ENCODE results near the gene ZSCAN20.

ZSCAN20 gene

GRCh38 chr1:33472269-33472980 is at the start of gene ZSCAN20:
TSS of gene ZSCAN20 (plus strand) at chr1:33472645. CDS start at chr1:33479289, 6,644 bp downstream.
- Histone ChIP-seq H3K4me1 (ENCODE audit: control insufficient read depth, insufficient read depth, low read length, unreplicated experiment) (peaks cover 25% of the 10 kb centered on the region), H3K27ac (ENCODE audit: low read depth, low read length) (peak within 1 kb of the TSS; percentile 16; the same call in 1 of the 2 replicates), H2AFZ (ENCODE audit: low read length, unreplicated experiment) (peak within 1 kb of the TSS; percentile 94)

DNA sequence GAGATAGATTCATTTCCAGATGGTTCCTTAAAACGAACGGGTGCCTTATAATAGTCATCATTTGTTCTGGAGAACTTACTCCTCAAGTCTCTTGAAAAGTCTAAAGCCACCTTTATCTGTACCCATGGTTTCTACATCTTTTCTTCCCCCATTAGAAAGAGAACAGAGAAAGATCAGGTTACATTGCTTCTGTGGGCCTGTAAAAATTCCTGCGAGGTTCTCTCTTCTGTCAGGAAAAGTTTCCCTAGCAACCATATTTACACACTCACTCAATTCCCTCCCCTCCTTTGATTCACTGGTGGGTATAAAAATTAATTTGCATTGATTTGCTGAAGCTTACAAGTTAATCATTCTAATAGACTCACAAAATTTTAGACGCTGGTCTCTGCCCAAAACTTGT is 48.2 kb upstream of the ZSCAN20 start:
- Histone ChIP-seq H3K36me3 (ENCODE audit: insufficient read depth, low read length) (peaks cover 19% of the 10 kb centered on the region; the same call in 1 of the 2 replicates), H3K27me3 (ENCODE audit: insufficient read depth, low read length) (no peaks in the 10 kb centered on the region), H3K79me2 (ENCODE audit: control insufficient read depth, insufficient read depth, low read length, unreplicated experiment) (peaks cover 77% of the 10 kb centered on the region), H3K4me3 (ENCODE audit: low read depth, low read length) (0 out of 2 replicates have a peak overlapping the region, but pooled peaks have one; percentile 23), H3K4me1 (ENCODE audit: control insufficient read depth, insufficient read depth, low read length, unreplicated experiment) (peaks cover 56% of the 10 kb centered on the region), H2AFZ (ENCODE audit: low read length, unreplicated experiment) (no peak overlapping the region), H3K27ac (ENCODE audit: low read depth, low read length) (peak overlapping the region; percentile 72)

More at GRCh38 chr1:33472269-33472980, at the start of gene ZSCAN20:
- H3K36me3 ChIP-seq (ENCODE audit: insufficient read depth, low read length): no peaks in the 10 kb centered on the region
- H3K79me2 ChIP-seq (ENCODE audit: control insufficient read depth, insufficient read depth, low read length, unreplicated experiment): peaks cover 5% of the 10 kb centered on the region
- H3K4me3 ChIP-seq (ENCODE audit: low read depth, low read length): peak within 1 kb of the TSS; percentile 87
- H3K27me3 ChIP-seq (ENCODE audit: insufficient read depth, low read length): no peaks in the 10 kb centered on the region

DNA sequence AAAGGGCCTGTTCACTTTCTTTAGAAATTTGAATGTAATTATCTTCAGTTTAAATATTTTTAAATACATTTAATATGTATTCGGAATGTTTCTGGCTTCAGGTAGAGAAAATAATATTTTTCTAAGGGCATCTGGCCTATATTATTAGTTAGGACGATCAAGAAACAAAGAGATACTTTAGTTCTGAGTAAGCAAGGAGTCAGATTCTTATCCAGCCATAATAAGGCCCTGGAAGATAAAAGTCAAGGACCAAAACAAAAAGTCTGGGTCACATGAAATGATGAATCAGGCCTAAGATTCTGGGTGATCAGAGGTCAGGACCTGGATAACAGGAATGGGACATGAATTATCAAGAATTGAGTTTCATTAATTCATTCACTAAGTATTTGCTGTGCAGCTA is 47.8 kb upstream of the ZSCAN20 start:
- H3K79me2 ChIP-seq (ENCODE audit: control insufficient read depth, insufficient read depth, low read length, unreplicated experiment): peaks cover 79% of the 10 kb centered on the region
- H3K27ac ChIP-seq (ENCODE audit: low read depth, low read length): peak overlapping the region; percentile 72
- no peaks in the 10 kb centered on the region for H3K27me3 ChIP-seq (ENCODE audit: insufficient read depth, low read length)
- H3K4me3 ChIP-seq (ENCODE audit: low read depth, low read length): 0 out of 2 replicates have a peak overlapping the region, but pooled peaks have one; percentile 23
- no peak overlapping the region for H2AFZ ChIP-seq (ENCODE audit: low read length, unreplicated experiment)
- peaks cover 19% of the 10 kb centered on the region; the same call in 1 of the 2 replicates for H3K36me3 ChIP-seq (ENCODE audit: insufficient read depth, low read length)
- H3K4me1 ChIP-seq (ENCODE audit: control insufficient read depth, insufficient read depth, low read length, unreplicated experiment): peaks cover 60% of the 10 kb centered on the region

- H3K79me2 ChIP-seq (ENCODE audit: control insufficient read depth, insufficient read depth, low read length, unreplicated experiment): peaks cover 78% of the 10 kb centered on the region
- no peaks in the 10 kb centered on the region for H3K27me3 ChIP-seq (ENCODE audit: insufficient read depth, low read length)
- no peak overlapping the region for H2AFZ ChIP-seq (ENCODE audit: low read length, unreplicated experiment)
- peaks cover 19% of the 10 kb centered on the region; the same call in 1 of the 2 replicates for H3K36me3 ChIP-seq (ENCODE audit: insufficient read depth, low read length)
- H3K4me3 ChIP-seq (ENCODE audit: low read depth, low read length): no peak overlapping the region
- peaks cover 55% of the 10 kb centered on the region for H3K4me1 ChIP-seq (ENCODE audit: control insufficient read depth, insufficient read depth, low read length, unreplicated experiment)
- no peak overlapping the region for H3K27ac ChIP-seq (ENCODE audit: low read depth, low read length)
Measured at GRCh38 chr1:33425900-33426299, 46.5 kb upstream of the ZSCAN20 start.

GRCh38 chr1:33426916-33427315 is 45.5 kb upstream of the ZSCAN20 start:
- no peak overlapping the region for H3K27ac ChIP-seq (ENCODE audit: low read depth, low read length)
- H3K4me3 ChIP-seq (ENCODE audit: low read depth, low read length): no peak overlapping the region
- no peak overlapping the region for H2AFZ ChIP-seq (ENCODE audit: low read length, unreplicated experiment)
- peaks cover 53% of the 10 kb centered on the region for H3K4me1 ChIP-seq (ENCODE audit: control insufficient read depth, insufficient read depth, low read length, unreplicated experiment)
- peaks cover 76% of the 10 kb centered on the region for H3K79me2 ChIP-seq (ENCODE audit: control insufficient read depth, insufficient read depth, low read length, unreplicated experiment)
- H3K27me3 ChIP-seq (ENCODE audit: insufficient read depth, low read length): no peaks in the 10 kb centered on the region
- peaks cover 19% of the 10 kb centered on the region; the same call in 1 of the 2 replicates for H3K36me3 ChIP-seq (ENCODE audit: insufficient read depth, low read length)

- H3K36me3 ChIP-seq (ENCODE audit: insufficient read depth, low read length): peaks cover 19% of the 10 kb centered on the region; the same call in 1 of the 2 replicates
- H2AFZ ChIP-seq (ENCODE audit: low read length, unreplicated experiment): no peak overlapping the region
- no peaks in the 10 kb centered on the region for H3K27me3 ChIP-seq (ENCODE audit: insufficient read depth, low read length)
- H3K4me1 ChIP-seq (ENCODE audit: control insufficient read depth, insufficient read depth, low read length, unreplicated experiment): peaks cover 52% of the 10 kb centered on the region
- peak overlapping the region; percentile 92 for H3K4me3 ChIP-seq (ENCODE audit: low read depth, low read length)
- peaks cover 58% of the 10 kb centered on the region for H3K79me2 ChIP-seq (ENCODE audit: control insufficient read depth, insufficient read depth, low read length, unreplicated experiment)
- no peak overlapping the region for H3K27ac ChIP-seq (ENCODE audit: low read depth, low read length)
Measured at GRCh38 chr1:33428661-33429060, 43.8 kb upstream of the ZSCAN20 start.

GRCh38 chr1:33429332-33429731 is 43.1 kb upstream of the ZSCAN20 start:
- H3K4me1 ChIP-seq (ENCODE audit: control insufficient read depth, insufficient read depth, low read length, unreplicated experiment): peaks cover 53% of the 10 kb centered on the region
- no peak overlapping the region for H3K27ac ChIP-seq (ENCODE audit: low read depth, low read length)
- H3K36me3 ChIP-seq (ENCODE audit: insufficient read depth, low read length): peaks cover 19% of the 10 kb centered on the region; the same call in 1 of the 2 replicates
- H3K27me3 ChIP-seq (ENCODE audit: insufficient read depth, low read length): no peaks in the 10 kb centered on the region
- H3K4me3 ChIP-seq (ENCODE audit: low read depth, low read length): peak overlapping the region; percentile 92
- peaks cover 54% of the 10 kb centered on the region for H3K79me2 ChIP-seq (ENCODE audit: control insufficient read depth, insufficient read depth, low read length, unreplicated experiment)
- no peak overlapping the region for H2AFZ ChIP-seq (ENCODE audit: low read length, unreplicated experiment)

DNA sequence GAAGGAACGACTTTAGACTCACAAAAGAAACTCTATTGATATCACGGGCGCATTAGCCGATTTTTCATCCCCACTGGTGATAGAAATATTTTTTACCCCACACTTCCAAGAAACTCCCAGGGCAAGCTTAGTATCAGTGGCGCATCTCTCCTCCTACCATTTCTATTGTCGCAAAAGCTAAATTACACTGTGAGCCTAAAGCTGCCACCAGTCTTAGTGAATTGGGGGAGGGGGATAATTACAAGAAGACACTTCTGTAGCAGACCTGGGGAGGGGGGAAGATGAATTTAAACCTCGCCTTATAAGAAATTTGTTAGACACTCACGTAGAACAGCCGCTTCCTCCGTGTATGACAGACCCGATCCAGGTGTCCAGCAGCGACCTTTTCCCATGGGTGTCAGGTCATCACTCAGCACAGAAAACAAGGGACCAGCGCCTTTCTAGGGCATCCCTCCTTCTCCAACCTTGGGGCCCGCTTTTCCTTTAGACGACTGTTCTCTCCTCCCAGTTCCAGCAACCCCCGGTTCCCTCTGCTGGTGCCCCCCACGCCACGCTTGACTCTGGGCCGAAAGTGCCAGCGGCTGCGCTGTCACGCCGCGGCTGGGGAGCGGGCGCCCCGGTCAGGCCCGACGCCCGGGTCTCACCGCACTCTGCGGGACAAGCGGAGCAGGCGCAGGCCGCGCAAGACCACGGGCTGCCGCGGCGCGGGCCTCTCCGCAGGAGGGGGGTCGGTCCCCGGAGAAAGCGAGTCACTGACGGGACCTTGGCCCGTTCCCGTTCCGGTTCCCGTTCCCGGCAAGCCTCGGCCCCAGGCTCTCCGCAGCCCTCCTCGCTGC is 42.4 kb upstream of the ZSCAN20 start:
- H3K27ac ChIP-seq (ENCODE audit: low read depth, low read length): peak overlapping the region; percentile 19; the same call in 1 of the 2 replicates
- no peaks in the 10 kb centered on the region for H3K27me3 ChIP-seq (ENCODE audit: insufficient read depth, low read length)
- H3K4me1 ChIP-seq (ENCODE audit: control insufficient read depth, insufficient read depth, low read length, unreplicated experiment): peaks cover 55% of the 10 kb centered on the region

DNA sequence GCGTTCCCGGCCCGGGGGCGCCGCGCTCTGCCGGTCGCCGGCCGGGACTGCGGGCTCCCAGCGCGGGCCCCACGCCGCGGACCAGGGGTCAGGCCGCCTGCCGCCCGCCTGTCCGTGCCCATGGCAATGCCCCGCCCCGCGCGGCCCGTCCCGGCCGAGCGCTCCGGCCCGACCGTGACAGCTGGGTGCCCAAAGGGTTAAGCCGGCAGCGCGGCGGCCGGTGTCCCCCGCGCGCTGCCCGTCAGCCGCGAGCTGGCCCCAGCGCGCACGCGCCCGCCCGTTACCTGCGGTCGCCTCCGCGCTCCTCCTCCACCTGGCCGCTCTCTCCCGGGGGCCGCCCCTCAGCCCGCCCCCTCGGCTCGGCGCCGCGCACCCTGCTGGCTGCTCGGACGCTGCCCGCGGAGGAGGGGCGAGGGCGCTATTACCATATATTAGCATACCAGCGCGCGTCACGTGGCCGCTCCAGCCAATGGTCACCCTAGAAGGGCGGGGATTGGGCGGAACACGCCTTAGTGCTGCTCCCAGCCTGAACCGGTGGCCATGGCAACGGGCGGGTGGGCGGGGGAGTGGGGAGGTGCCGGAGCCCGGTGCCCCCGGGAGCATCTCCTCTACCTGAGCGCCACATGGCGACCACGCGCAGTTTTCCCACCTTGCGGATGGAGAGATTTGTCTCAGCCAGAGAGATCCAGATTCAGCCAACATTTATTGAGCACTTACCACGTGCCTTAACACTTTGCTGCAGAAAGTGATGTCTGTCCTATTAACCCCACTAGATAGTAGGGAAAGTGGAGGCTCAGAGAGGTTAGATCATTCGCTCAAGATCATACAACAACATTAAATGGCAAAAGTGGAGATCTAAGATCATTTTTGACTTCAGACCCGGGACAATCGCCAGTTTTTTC is 41.5 kb upstream of the ZSCAN20 start, which contains the start of gene PHC2:
TSS of gene PHC2 (minus strand) at position 404 of the 902 bp plus-strand sequence. CDS start 55,556 bp downstream, outside the sequence.
- peaks cover 46% of the 10 kb centered on the region for H3K79me2 ChIP-seq (ENCODE audit: control insufficient read depth, insufficient read depth, low read length, unreplicated experiment)
- peak within 1 kb of the TSS; percentile 83 for H3K27ac ChIP-seq (ENCODE audit: low read depth, low read length)
- peak within 1 kb of the TSS; percentile 92 for H3K4me3 ChIP-seq (ENCODE audit: low read depth, low read length)
- peaks cover 12% of the 10 kb centered on the region; the same call in 1 of the 2 replicates for H3K36me3 ChIP-seq (ENCODE audit: insufficient read depth, low read length)
- no peaks in the 10 kb centered on the region for H3K27me3 ChIP-seq (ENCODE audit: insufficient read depth, low read length)
- peaks cover 63% of the 10 kb centered on the region for H3K4me1 ChIP-seq (ENCODE audit: control insufficient read depth, insufficient read depth, low read length, unreplicated experiment)
- peak within 1 kb of the TSS; percentile 74 for H2AFZ ChIP-seq (ENCODE audit: low read length, unreplicated experiment)

More for the DNA sequence above, 42.4 kb upstream of the ZSCAN20 start:
- H3K79me2 ChIP-seq (ENCODE audit: control insufficient read depth, insufficient read depth, low read length, unreplicated experiment): peaks cover 54% of the 10 kb centered on the region
- H3K36me3 ChIP-seq (ENCODE audit: insufficient read depth, low read length): peaks cover 19% of the 10 kb centered on the region; the same call in 1 of the 2 replicates
- peak overlapping the region; percentile 92 for H3K4me3 ChIP-seq (ENCODE audit: low read depth, low read length)
- peak overlapping the region; percentile 74 for H2AFZ ChIP-seq (ENCODE audit: low read length, unreplicated experiment)
